Measurements from ENCODE around the gene DBNDD2. TPM values are rescaled to one million over a fixed set of nuclear protein-coding genes. Genes with fewer than 3 reads are reported as not detected.

Gene DBNDD2, protein sequence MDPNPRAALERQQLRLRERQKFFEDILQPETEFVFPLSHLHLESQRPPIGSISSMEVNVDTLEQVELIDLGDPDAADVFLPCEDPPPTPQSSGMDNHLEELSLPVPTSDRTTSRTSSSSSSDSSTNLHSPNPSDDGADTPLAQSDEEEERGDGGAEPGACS
- total RNA-seq: 10.6 and 10.9 TPM in 2 replicates

DNA sequence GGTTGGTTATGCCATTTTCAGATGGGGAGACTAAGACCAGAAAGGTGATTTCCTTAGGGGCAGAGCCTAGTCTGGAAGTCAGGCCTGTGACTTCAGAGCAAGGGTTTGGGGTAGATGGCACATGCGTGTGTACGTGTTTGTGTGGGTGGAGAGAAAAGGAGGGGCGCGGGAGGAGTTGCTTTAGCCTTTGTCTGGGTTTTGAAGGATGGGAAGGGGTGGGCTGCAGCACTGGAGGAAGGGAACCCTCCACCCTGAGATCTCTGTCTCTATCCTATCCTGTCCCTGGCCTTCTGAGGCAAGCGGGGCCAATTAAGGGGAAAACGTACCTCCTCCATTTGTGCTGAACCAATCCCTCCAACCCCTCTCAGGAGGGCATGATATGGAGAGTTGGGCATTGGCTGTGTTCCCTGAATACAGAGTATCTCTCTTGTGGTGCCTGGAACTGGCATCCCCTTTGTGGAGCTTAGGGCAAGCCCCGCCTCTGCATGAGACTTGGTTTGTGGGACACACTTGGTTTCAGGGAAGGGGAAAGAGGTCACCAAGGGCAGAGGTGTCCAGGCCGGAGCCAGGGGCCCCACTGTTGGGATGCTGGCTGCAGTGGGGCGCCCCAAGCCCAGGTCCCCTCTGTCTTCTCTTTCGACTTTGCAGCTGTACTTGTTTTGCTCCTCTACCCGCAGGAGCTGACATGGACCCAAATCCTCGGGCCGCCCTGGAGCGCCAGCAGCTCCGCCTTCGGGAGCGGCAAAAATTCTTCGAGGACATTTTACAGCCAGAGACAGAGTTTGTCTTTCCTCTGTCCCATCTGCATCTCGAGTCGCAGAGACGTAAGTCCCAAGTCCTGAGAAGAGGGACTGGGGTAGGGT is at the start of gene DBNDD2:
TSS of gene DBNDD2 (plus strand) at position 507 of the 863 bp plus-strand sequence. CDS start at position 686, 179 bp downstream.
- intact Hi-C loops (cut with micrococcal nuclease): loop anchor here (1.0 kb wide), 1 partner anchor 8 kb away; the partner anchor contains the start of gene PIGT

DNA sequence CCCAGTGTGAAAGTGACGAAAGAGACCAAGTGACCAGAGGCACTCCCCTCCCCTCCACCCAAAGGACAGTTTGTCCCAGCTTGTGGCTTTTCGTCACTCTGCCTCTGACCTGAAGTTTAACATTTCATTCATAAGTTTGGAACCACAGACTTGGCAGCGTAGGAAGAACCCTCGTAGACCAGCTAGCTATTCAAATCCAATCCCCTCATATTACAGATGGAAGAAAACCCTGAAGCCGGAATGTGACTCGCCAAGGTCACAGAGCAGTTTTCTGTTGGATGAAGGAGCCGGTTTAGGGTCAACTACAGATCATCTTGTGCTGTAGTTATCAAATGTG is 49.1 kb upstream of the DBNDD2 start:
- intact Hi-C loops (cut with micrococcal nuclease): no loop called here

DNA sequence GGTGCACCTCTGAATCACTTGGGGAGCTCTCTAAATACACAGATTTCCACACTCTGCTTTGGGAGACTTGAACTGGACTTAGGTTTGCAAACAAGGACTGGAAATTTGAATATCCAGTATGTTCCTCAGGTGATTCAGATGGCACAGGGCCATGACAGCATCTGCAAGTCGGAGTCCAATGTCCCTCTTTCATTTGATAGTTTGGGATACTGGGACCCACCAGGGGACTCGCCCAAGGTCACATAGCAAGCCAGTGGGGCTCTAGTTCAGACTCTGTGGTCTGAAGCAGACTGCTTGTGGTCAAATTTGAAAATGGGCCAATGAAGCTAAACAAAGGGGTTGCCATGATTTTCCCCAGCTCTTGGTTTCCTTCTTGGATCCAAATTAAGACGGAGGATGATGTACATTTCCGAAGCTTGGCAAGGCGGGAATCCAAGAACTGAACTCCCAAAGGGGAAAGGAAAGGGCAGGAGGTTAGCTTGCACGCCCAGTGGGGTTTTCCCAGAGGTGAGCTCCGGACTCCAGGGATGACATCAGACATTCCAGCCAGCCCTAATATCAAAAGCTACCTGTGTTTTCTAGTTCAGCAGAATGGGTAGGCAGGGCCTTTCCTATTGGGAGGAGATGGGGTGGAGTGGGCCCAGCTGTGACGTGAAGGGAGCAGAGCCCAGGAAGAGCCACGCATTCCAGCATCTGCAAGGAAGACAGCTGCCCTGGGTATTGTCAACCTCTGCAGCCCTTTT is 48.5 kb upstream of the DBNDD2 start:
- intact Hi-C loops (cut with micrococcal nuclease): loop anchor here (10.0 kb wide), 1 partner anchor 395 kb away; the partner anchor contains the start of genes STK4 and TOMM34

DNA sequence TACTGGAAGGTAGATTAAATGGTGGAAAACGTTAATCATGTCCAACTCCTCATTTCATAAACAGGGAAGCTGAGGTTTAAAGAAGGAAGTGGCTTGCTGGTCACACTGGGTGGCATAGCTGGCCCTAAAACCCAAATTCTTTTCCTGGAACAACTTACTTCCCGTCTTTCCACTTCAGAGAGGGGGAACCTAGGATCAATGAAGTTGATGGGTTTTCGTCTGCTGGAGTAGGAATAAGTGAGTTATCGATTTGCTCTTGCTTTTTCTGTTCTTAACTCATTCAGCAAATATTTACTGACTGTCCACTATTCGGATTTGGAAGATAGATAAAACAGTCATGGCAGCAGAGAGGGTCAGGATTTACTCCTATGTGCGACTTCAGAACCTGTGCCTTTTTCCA is 46.3 kb upstream of the DBNDD2 start:
- intact Hi-C loops (cut with micrococcal nuclease): loop anchor here (2.0 to 10.0 kb wide), 4 partner anchors 43 to 609 kb away; partner anchors contain the start of genes ACOT8, STK4, TOMM34 and ZSWIM3

DNA sequence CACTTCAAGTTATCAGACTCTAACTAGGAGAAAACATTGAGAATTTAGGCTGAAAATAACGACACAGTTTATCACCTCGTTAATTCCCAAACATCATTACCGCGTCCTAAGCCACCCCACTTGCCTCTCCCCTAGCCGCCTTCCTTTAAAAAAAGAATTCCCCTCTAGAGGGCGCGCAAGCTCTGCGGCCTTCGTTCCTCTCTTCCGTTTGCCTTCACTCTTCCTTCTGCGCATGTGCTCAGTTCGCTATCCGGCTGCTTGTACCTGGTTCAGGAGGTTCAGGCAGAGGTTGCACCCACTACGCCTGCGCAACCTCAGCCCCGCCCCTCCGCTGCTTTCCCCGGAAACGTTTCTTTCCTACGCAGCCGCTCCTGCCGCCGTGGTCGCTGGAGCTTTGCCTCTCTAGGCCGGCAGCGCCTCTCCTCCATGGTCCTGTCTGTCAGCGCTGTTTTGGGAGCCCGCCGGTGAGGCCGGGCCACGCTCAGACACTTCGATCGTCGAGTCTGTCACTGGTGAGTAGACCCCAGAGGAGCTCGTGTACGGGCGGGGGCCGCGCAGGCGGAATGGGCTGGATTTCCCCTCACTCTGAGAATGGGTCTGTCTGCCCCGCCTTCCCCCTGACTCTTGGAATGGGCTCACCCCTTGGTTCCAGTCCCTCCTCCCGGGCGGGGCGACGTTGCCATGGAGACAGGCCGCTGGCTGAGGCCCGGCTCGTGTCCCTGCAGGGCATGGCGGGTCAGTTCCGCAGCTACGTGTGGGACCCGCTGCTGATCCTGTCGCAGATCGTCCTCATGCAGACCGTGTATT is 45.1 kb upstream of the DBNDD2 start, which contains the start of gene SYS1:
TSS of gene SYS1 (plus strand) at position 353 of the 807 bp plus-strand sequence. CDS start at position 729, 376 bp downstream.
- intact Hi-C loops (cut with micrococcal nuclease): loop anchor here (1.0 to 10.0 kb wide), 9 partner anchors 8 to 608 kb away; partner anchors contain the start of genes ACOT8, PIGT, SDC4 and STK4

DNA sequence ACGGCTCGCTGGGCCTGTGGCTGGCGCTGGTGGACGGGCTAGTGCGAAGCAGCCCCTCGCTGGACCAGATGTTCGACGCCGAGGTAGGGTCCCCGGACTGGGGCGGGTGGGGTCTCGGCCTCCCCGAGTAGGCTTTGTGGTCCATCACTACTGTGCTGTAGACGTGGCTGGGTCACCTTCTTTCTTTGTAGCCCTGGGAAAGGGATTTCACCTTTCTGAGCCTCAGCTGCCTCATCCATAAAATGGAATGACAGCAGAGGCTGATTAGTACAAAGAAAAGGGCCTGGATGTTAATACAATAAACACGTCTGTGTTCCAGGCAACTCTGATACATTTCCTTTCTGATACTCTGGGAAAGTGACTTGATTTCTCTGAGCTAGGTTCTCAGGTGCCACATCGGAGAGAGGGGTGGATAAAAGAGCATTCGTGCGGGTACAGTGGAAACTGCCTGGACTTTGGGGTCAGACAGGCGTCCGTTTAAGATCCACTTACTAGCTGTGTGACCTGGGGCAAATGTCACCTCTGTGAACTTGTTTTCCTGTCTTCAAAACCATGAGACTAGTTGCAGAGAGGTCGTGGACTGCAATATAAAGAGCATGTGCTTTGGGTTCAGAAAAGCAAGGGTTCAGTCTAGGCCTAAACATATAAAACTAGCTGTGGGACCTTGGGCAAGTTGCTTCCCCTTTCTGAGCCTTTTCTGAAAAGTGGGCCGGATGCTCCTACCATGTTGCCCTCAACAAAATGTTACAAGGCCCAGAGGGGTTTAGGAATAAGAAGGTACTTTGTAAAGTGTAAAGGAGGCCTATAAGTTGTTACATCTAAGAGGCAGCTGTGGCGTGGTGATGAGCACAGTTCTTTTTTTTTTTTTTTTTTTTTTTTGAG is 44.2 kb upstream of the DBNDD2 start:
- intact Hi-C loops (cut with micrococcal nuclease): loop anchor here (1.0 to 10.0 kb wide), 9 partner anchors 9 to 607 kb away; partner anchors contain the start of genes ACOT8, PIGT, SDC4 and STK4

DNA sequence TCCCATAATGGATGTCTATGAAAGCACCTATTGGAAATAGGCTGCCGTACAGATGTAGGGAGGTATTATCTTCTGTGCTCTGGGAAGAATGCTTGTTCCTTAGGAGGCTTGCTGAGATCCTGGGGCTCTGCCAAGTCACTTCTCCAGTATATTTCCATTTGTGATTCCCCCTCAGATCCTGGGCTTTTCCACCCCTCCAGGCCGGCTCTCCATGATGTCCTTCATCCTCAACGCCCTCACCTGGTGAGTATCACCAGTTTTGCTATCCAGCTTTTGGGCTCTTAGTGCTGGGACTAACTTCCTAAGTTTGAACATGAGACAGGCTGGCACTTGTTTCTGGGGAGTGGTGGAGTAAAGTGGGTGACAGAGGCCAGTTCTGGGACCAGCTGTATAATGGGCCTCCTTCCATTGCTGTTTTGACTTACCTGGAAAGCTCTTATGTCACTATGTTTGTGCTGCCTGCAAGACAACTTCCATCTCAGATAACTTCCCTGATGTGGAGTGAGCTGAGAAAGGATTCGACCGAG is 42.6 kb upstream of the DBNDD2 start:
- intact Hi-C loops (cut with micrococcal nuclease): loop anchor here (10.0 kb wide), 1 partner anchor 401 kb away; the partner anchor contains the start of genes STK4 and TOMM34

DNA sequence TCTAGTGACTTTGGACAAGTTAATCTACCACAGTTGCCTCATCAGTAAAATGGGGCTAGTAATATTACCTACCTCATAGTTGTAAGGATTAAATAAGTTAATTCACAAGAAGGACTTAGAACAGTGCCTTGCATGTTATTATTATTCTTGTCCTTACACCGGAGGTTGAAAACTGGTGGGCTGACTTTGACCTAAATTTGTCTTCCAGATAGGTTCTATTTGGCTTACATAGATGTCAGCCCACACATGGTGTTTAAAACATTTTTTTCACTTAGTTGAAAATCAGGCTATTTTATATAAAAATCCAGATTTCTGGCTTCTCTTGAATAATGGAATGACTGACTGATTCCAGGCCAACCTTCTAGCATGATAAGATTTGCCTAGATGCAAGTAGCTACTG is 41.9 kb upstream of the DBNDD2 start:
- intact Hi-C loops (cut with micrococcal nuclease): loop anchor here (10.0 kb wide), 1 partner anchor 401 kb away; the partner anchor contains the start of genes STK4 and TOMM34

DNA sequence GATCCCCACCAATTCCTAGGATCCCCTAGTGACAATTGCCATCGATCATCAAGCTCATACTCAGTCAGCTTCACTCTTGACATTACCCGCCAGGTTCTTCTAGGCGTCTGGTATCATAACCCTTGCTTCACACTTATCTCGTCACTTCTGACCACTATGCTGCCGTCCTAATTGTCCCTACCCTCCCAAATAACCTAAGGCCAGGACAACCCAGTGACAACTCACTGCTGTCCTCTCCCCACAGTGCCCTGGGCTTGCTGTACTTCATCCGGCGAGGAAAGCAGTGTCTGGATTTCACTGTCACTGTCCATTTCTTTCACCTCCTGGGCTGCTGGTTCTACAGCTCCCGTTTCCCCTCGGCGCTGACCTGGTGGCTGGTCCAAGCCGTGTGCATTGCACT is 41.5 kb upstream of the DBNDD2 start:
- intact Hi-C loops (cut with micrococcal nuclease): loop anchor here (10.0 kb wide), 1 partner anchor 402 kb away; the partner anchor contains the start of genes STK4 and TOMM34

DNA sequence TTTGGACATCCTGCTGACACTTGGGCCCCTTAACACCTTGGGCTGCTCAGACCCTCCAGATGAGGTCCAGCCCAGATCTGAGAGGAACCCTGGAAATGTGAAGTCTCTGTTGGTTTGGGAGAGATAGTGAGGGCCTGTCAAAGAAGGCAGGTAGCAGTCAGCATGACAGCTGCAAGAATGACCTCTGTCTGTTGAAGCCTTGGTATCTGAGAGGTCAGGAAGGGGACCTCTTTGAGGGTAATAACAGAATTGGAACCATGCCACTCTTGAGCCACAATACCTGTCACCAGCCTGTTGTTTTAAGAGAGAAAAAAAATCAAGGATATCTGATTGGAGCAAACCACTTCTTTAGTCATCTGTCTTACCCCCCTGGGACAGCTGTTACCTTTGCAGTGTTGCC is 41.0 kb upstream of the DBNDD2 start:
- intact Hi-C loops (cut with micrococcal nuclease): loop anchor here (10.0 kb wide), 1 partner anchor 402 kb away; the partner anchor contains the start of genes STK4 and TOMM34

DNA sequence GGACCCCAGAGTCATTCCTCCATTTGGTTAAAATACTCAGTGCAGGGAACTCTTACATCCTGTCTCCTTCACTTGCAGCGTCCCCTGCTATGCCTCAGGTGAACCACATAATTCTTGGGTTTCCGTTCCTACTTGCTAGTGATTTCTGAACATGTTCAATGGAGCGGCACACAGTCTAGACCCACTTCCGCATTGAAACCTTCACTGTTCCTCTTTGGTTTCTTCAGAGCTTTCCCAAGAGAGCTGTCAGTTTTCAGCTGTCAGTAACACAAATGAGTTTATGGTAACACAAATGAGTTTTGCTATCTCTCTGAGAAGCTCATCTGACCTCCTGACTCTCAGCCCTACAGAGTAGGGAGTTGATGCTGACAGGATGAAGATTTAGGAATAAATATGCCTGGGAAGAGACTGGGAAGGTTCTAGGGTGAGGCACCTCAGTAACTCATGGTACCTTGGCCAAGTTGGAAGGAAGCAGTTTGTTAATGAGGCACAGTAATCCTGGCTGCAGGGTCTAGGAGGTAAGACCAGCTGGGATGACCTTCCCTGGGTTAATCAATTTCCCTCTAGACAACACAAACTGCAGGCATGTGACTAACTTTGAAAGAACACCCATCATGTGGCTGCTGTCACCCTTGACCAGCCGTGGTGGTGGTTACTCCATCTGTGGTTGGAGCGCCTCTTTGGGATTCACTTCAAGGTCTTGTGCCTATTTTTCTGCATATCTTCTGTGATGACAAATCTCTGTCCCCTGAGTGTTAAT is 39.7 kb upstream of the DBNDD2 start:
- intact Hi-C loops (cut with micrococcal nuclease): loop anchor here (10.0 kb wide), 1 partner anchor 404 kb away; the partner anchor contains the start of genes STK4 and TOMM34

DNA sequence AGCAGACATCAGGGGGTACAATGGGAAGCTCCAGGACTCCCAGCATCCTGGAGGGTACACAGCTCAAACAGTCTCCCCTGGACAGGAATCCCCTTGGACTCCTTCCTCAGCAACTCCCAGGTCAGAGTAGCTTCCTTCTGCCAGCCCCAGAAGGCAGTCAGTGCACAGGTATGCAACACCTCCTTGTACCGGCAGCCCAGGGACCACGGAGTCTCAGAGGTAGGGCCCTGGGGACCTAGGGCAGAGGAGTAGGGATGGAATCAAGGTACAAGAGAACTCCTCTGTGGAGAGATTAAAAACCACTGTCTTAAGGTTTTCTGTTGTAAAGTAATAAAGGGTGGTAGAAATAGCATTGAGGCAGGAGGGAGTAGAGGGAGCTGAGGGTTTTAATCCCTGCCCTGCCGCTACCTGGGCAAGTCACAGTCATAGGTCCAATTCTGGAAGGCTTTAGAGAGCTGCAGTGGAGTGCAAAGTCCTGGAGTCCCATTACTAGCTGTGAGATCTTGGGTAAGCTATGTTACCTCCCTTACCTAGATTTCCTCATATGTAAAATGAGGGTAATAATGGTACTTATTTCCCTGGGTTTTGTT is 37.4 kb upstream of the DBNDD2 start:
- intact Hi-C loops (cut with micrococcal nuclease): no loop called here

DNA sequence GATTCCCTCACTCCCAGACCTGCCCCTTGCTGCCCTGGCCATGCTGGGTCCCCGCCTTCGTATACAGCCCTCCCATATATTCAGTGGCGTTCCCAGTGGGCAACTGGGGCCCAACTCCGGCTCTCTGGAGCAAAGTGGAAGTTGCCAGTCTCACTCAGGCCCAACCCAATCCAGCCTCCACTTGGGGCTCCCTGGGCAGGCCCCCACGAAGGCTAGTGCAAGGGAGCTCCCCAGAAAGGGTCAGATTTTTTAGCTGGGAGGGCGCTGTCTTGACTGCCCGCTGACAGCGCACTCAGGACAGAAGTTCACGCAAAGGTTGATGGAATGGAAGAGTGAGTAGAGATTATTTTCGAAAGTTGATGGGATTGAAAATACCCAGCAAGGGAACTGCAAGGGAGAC is 35.8 kb upstream of the DBNDD2 start:
- intact Hi-C loops (cut with micrococcal nuclease): no loop called here

DNA sequence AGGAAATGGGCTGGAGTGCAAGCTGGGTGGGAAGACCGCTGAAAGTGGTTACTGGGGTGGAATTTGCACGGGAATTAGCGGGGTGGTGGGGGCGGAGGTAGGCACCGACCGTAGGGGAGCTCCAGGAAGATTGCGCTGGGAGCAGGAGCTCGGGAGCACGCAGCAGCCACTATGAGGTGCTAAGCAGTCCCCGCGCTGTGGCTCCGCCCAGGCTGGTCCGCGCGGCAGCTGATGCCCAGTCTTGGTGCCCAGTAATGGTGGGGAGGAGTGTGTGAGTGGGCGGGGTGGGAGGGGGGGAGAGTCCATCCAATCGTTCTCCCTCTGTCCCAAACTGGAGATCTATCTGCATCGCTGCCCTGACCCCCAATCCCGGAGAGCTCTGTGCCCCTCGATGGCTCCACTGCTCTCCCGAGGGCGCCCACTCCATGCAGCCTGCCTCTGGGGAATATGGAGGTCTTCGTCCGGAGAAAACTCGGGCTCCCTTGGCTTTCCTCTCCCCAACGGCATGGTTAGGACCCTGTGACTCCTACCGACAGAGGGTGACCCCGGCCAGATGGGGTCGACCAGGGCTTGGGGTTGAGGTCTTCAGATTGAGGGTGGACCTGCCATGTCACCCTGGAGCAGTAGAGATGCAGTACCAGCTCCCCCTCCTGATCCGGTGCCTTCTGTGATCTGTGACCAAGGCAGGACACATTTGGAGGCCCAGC is 35.3 kb upstream of the DBNDD2 start:
- intact Hi-C loops (cut with micrococcal nuclease): loop anchor here (1.0 kb wide), 1 partner anchor 9 kb away; the partner anchor contains the start of gene SYS1

DNA sequence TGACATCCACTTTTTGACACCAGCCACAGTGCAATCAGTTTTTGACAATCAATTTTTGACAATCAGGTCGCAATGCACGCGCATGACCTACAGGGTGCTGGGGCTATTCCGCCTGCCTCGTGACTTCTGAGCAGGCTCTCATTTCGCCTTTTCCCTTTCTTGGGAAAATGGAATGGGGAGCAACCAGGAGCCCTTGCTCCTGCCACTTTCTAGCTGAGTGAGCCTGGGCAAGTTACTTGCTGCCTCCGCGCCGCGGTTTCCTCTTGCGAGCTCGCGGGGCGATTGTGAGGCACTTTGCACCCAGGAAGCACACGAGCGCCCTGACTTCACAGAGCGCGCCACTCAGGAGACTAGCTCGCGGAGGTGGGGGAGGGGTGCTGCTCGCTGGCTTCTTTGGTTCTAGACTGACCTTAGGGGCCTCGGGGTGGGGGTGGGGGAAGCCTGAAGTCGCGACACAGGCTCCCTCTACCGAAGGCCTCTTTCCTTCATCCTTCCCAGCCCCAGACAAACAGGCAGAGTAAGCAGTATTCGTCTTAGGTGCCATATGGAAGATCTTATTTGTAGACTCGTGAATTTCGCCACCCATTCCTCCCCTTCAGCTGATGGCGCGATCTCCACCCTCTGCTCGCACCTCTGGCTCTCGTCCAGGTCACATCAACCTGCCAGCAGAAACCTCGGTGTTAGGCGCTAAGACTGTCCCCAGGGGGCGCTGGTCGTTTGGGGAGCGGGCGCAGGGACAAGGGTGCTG is 34.6 kb upstream of the DBNDD2 start:
- intact Hi-C loops (cut with micrococcal nuclease): loop anchor here (1.0 kb wide), 3 partner anchors 10 to 64 kb away; partner anchors contain the start of genes PIGT and SYS1

DNA sequence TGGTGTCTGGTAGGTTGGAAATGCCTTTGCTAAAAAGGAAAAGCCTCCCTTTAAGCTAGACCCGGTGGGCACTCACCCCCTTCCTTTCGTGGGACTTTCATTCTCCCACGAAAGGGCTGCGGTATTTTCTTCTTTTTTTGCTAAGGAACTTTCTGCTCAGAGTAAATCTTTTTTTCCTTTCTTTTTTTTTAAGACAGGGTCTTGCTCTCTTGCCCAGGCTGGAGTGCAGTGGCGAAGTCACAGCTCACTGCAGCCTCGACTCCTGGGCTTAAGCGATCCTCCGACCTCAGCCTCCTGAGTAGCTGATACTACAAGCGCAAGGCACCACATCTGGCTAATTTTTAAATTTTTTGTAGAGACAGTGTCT is 34.0 kb upstream of the DBNDD2 start:
- intact Hi-C loops (cut with micrococcal nuclease): loop anchor here (1.0 kb wide), 2 partner anchors 42 to 63 kb away; partner anchors contain the start of gene PIGT
